ENCODE data around the gene FBXL7. TPM values are rescaled to one million over a fixed set of nuclear protein-coding genes. Genes with fewer than 3 reads are reported as not detected.

FBXL7 gene
- polyA plus RNA-seq, 1 donor (not counting 4 experiments of a cell fraction or from before 2014, with no cell fraction given) = 0.22 TPM

DNA sequence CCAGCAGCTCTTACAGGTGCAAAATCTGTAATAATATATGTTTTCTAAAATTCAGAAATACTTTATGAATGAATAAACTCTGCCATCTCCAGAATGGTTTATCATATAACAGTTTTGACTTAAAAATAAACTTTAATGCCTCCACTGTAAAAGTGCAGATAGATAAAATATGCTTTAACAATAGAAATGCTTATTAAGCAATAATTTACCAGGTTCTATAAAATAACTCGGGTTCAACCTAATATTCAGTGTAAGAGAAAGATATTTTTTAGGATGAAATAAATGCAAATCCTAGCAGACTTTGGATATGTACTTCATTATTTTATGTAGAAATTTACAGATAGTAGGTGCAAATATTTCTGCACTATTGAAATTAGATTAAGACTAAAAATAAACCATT is 74.1 kb downstream of the FBXL7 start:
- dilution Hi-C loops (cut with MboI; ENCODE audit: extremely low pct_ligation_motif_present, low sequenced_read_pairs) = no loop called here
- H3K4me2 ChIP-seq (ENCODE audit: control insufficient read depth, extremely low read depth, insufficient read depth, low read depth, low read length) = no peak overlapping the region
- H3K36me3 ChIP-seq (ENCODE audit: control insufficient read depth in 2 of 2, extremely low read depth in 1 of 2, insufficient read depth in 2 of 2, low read length in 2 of 2) = no peaks in the 10 kb centered on the region
- H3K27me3 ChIP-seq (ENCODE audit: control insufficient read depth, extremely low read depth, insufficient read depth, low read length) = no peaks in the 10 kb centered on the region
- H3K9me1 ChIP-seq (ENCODE audit: control insufficient read depth, extremely low read depth, insufficient read depth, low read length) = no peaks in the 10 kb centered on the region
- no peak overlapping the region for H2AFZ ChIP-seq (ENCODE audit: control insufficient read depth, low read length)
- no peaks in the 10 kb centered on the region for H3K4me1 ChIP-seq (ENCODE audit: control insufficient read depth, extremely low read depth, insufficient read depth, low read length)
- no peaks in the 10 kb centered on the region for H3K9me3 ChIP-seq (ENCODE audit: control insufficient read depth, low read depth, low read length)
- H3K9ac ChIP-seq (ENCODE audit: control insufficient read depth, extremely low read depth, insufficient read depth, low read length) = no peak overlapping the region
- no peaks in the 10 kb centered on the region for H3K79me2 ChIP-seq (ENCODE audit: control insufficient read depth, insufficient read depth, low read length)
- TF ChIP-seq EZH2 (IDR thresholded peaks at IDR 0.05; ENCODE audit: low read length) = no peak
- TF ChIP-seq, protein P1, sequence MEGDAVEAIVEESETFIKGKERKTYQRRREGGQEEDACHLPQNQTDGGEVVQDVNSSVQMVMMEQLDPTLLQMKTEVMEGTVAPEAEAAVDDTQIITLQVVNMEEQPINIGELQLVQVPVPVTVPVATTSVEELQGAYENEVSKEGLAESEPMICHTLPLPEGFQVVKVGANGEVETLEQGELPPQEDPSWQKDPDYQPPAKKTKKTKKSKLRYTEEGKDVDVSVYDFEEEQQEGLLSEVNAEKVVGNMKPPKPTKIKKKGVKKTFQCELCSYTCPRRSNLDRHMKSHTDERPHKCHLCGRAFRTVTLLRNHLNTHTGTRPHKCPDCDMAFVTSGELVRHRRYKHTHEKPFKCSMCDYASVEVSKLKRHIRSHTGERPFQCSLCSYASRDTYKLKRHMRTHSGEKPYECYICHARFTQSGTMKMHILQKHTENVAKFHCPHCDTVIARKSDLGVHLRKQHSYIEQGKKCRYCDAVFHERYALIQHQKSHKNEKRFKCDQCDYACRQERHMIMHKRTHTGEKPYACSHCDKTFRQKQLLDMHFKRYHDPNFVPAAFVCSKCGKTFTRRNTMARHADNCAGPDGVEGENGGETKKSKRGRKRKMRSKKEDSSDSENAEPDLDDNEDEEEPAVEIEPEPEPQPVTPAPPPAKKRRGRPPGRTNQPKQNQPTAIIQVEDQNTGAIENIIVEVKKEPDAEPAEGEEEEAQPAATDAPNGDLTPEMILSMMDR (optimal IDR thresholded peaks at IDR 0.05 in 1 of 3, IDR thresholded peaks at IDR 0.05 in 1 of 3, conservative IDR thresholded peaks at IDR 0.05 in 1 of 3; ENCODE audit: extremely low read depth in 1 of 3, insufficient read depth in 2 of 3, low read length in 3 of 3) = no peak
- H4K20me1 ChIP-seq (ENCODE audit: control insufficient read depth, extremely low read depth, insufficient read depth, low read length) = no peaks in the 10 kb centered on the region
- DNase-seq (ENCODE audit: low read depth, low spot score) (no peak), FAIRE-seq (no peak)
- H3K27ac ChIP-seq (ENCODE audit: control insufficient read depth, insufficient read depth, low read length) = no peak overlapping the region
- no peak overlapping the region for H3K4me3 ChIP-seq (ENCODE audit: control insufficient read depth in 2 of 3, extremely low read depth in 1 of 3, insufficient read depth in 2 of 3, low read depth in 1 of 3, low read length in 3 of 3)

DNA sequence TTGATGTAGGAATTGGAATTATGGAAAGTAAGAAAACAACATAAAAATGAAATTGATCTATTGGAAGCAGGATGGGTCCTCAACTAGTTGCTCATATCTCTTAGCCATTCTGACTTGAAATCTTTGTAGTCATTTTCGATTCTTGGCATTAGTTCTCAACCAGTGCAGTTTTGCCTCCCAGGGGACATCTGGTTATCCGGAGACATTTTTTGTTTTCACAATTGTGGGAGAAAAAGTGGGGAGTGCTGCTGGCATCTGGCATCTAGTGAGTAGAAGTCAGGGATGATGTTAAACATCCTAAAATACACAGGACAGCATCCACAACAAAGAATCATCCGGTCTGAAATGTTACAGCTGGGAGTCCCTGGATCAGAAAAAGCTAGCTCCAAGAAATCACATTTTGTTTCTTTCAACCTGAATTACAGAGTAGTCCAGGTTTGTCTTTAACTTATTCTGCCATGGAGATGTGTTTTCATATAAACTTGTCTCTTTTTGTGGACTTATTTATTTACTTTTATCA is 74.9 kb downstream of the FBXL7 start:
- H3K4me1 ChIP-seq (ENCODE audit: control insufficient read depth, extremely low read depth, insufficient read depth, low read length) = no peaks in the 10 kb centered on the region
- no peak overlapping the region for H2AFZ ChIP-seq (ENCODE audit: control insufficient read depth, low read length)
- no peaks in the 10 kb centered on the region for H3K36me3 ChIP-seq (ENCODE audit: control insufficient read depth in 2 of 2, extremely low read depth in 1 of 2, insufficient read depth in 2 of 2, low read length in 2 of 2)
- DNase-seq (ENCODE audit: low read depth, low spot score) = no peak
- no peak overlapping the region for H3K9ac ChIP-seq (ENCODE audit: control insufficient read depth, extremely low read depth, insufficient read depth, low read length)
- H3K27me3 ChIP-seq (ENCODE audit: control insufficient read depth, extremely low read depth, insufficient read depth, low read length) = no peaks in the 10 kb centered on the region
- no peak for TF ChIP-seq EZH2 (IDR thresholded peaks at IDR 0.05; ENCODE audit: low read length)
- TF ChIP-seq, protein P1 (optimal IDR thresholded peaks at IDR 0.05 in 1 of 3, IDR thresholded peaks at IDR 0.05 in 1 of 3, conservative IDR thresholded peaks at IDR 0.05 in 1 of 3; ENCODE audit: extremely low read depth in 1 of 3, insufficient read depth in 2 of 3, low read length in 3 of 3) = no peak
- H3K4me3 ChIP-seq (ENCODE audit: control insufficient read depth in 2 of 3, extremely low read depth in 1 of 3, insufficient read depth in 2 of 3, low read depth in 1 of 3, low read length in 3 of 3) = no peak overlapping the region
- no peak overlapping the region for H3K4me2 ChIP-seq (ENCODE audit: control insufficient read depth, extremely low read depth, insufficient read depth, low read depth, low read length)
- H3K27ac ChIP-seq (ENCODE audit: control insufficient read depth, insufficient read depth, low read length) = no peak overlapping the region
- H3K79me2 ChIP-seq (ENCODE audit: control insufficient read depth, insufficient read depth, low read length) = no peaks in the 10 kb centered on the region
- H3K9me3 ChIP-seq (ENCODE audit: control insufficient read depth, low read depth, low read length) = no peaks in the 10 kb centered on the region
- no peaks in the 10 kb centered on the region for H4K20me1 ChIP-seq (ENCODE audit: control insufficient read depth, extremely low read depth, insufficient read depth, low read length)
- no peak for FAIRE-seq
- H3K9me1 ChIP-seq (ENCODE audit: control insufficient read depth, extremely low read depth, insufficient read depth, low read length) = no peaks in the 10 kb centered on the region
- dilution Hi-C loops (cut with MboI; ENCODE audit: extremely low pct_ligation_motif_present, low sequenced_read_pairs) = no loop called here
